Activated CD8-positive, alpha-beta memory T cell treated with anti-CD3 and anti-CD28 coated beads, Interleukin-2, amount 50 U/mL, for 24 hours (primary cell): ENCODE measurements around the gene KRTAP7-1.

ENCODE experiments used
- DNase-seq: peaks from one replicate; pipeline ENCODE4 v3.0.0-alpha.2; 2020; ENCODE audit errors: extremely low read depth

KRTAP7-1 gene

DNA sequence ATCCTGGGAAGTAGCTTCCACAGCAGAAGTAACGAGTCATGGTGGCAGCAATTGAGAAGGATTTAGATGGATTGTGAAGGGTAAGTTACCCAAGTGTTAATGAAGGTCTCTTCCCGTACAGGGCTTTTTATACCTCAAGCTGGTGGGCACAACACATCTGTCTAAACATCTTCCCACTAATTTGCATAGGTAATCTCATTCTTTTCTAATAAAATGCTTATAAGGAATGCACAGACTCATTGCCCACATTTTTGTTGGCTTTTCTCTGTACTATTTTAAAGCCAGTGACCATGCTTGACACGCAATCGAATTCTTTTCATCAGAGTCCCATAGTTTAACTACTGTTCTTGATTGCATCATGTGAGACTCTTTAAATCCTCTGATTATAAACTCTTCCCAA, at the start of gene KRTAP7-1:
Gene KRTAP7-1 (minus strand): TSS at position 101 of the 400 bp plus-strand sequence. CDS start 61 bp downstream, at position 40.
- DNase-seq: no peak

DNA sequence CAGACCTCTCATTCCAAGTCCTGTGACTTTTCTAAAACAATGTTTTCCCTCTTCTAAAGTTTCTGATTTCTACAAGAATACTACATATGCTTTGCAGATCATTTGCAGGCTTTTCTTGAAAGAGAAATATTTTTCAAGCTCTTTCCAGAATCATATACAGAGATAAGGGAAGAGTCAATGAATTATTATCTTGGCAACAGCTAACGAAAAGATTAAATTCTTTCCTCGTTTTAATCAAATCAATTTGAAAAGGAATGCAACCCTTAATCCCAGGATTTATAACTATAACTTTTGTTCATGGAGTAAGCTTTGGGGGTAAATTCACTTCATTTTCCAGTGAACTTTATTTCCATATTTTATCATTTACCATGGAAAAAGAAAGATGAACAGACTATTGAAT, 45.0 kb upstream of the KRTAP7-1 start:
- no peak for DNase-seq

- no peak for DNase-seq
Measured at GRCh38 chr21:30847627-30848500, 18.3 kb upstream of the KRTAP7-1 start.

DNA sequence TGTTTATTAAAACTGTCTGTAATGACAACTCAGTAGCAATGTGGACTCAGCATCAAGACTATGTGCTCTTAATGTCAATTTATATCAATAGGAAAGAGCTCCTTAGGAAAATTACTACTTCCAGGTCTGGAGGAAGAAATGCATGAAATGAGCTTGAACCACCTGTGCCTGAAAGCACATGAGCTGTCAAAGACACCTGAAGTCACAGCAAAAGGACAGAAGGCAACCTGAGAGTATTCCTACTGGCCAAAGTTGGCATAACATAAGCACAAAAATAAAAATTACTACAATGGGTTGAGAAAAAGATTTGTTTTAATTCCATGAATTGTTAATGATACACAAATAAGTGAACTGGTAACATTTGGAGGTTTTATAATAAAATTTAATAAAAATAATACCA, 13.4 kb upstream of the KRTAP7-1 start:
- no peak for DNase-seq

DNA sequence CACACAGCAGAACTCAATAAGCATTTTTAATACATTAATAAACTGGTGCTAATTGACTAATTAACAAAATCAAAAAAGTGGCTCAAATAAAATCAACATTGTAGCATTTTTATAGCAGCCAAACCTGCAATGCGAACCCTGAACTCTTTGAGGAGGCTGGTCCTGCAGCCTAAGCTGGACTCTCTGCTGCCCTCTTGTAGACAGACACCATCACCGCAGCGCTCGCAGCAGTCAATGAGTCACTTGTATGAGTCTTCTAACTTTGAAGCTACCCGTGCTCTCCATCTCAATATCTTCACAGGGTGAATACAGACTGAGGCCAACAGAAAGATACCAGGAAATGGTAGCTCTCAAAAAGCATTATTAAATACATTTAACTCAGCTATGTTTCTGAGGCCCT, 9.7 kb upstream of the KRTAP7-1 start:
- DNase-seq: no peak

GRCh38 chr21:30838536-30838935, 9.0 kb upstream of the KRTAP7-1 start:
- DNase-seq: no peak

- no peak for DNase-seq
Measured at GRCh38 chr21:30831194-30831765, 1.7 kb upstream of the KRTAP7-1 start.

GRCh38 chr21:30818837-30819610, 10.5 kb downstream of the KRTAP7-1 start:
- no peak for DNase-seq

DNA sequence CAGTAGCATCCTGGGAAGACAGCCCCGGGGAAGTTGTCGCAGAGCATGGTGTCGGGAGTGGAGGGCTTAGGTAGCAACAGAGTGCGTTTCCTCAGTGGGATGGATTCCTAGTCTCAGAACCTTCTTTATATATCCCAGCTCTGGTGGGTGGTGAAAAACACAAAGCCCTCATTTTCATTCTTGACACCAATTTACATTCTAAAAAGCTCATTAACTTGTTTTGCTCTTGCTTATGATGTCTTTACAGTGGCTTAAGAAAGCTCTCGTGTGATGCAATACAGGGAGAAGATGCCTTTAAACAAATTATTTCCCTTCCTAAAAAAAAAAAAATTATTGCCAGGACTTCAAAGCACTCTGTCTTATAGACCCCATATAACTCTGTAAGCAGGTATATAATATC, 16.4 kb downstream of the KRTAP7-1 start, which contains the start of gene KRTAP8-1:
Gene KRTAP8-1 (minus strand): TSS at position 101 of the 400 bp plus-strand sequence. CDS start 54 bp downstream, at position 47.
- DNase-seq: no peak

DNA sequence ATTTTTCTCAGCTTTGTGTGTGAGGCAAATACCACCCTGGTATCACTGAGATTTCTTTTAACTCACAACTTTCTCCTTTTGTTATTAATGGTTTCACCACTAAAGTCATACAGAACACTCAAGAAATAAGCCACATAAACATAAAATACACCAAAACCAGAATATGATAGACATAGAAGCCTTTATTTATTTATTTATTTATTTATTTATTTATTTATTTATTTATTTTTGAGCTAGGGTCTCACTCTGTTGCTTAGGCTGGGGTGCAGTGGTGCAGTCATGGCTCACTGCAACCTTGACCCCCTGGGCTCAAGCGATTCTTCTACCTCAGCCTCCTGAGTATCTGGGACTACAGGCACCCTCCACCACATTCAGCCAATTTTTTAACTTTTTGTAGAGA, 29.0 kb downstream of the KRTAP7-1 start:
- no peak for DNase-seq

DNA sequence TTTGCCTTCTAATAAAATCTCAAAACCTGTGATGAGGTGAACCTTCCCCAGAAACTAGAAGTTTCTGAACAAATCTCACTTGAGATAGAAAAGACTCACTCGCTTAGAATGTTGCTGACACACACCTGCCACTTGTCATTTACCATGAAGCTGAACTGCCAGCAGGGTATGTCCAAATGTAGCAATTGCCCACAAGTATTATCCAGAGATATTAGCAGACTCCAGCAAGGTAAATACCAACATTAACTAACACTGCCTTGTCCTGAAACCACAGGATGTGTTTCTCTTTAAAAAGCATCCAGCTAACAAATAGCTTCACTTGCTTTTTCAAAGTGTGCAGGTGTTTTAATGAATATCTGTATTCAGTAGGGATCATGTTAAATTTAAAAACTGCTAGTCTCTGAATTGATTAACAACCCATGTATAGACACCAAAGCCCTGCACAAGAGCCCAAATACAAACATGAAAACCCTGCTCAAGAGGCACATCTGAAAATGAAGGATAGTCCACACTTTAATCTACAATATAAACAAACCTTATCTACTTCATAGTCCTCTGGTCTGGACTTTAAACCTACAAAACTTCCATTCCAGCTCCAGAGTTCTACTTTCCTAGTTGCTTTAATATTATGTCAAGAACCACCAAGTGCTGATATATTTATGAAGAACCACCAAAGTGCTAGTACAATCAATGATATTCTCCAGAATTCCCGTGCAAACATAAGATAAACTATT, 35.8 kb downstream of the KRTAP7-1 start:
- no peak for DNase-seq

GRCh38 chr21:30779249-30779648, 50.3 kb downstream of the KRTAP7-1 start:
- DNase-seq: no peak
